Mesendoderm (in vitro differentiated cells): Measurements from ENCODE around the gene ABCF1.

ENCODE experiments used
- DNase-seq: peaks from one replicate; pipeline ENCODE4 v3.0.0; 2013
- H2AK5ac ChIP-seq: 2 replicates; pipeline ENCODE4 v1.6.1; 2013; ENCODE audit warnings: low read length, inconsistent platforms
- H2BK120ac ChIP-seq: 2 replicates; pipeline ENCODE4 v1.6.1; 2013; ENCODE audit warnings: low read depth, mild to moderate bottlenecking, low read length, moderate library complexity, mixed read lengths
- H2BK15ac ChIP-seq: replicated peaks from 2 replicates; pipeline ENCODE4 v1.6.1; 2013; ENCODE audit warnings: low read depth, mild to moderate bottlenecking, moderate library complexity
- H2BK5ac ChIP-seq: 2 replicates; pipeline ENCODE4 v1.6.1; 2013; ENCODE audit warnings: low read length, inconsistent platforms
- H3K18ac ChIP-seq: 2 replicates; pipeline ENCODE4 v1.6.1; 2013; ENCODE audit warnings: mild to moderate bottlenecking, low read length, mixed read lengths
- H3K23ac ChIP-seq: one replicate; pipeline ENCODE4 v1.6.1; 2013; ENCODE audit warnings: low read length
- H3K27ac ChIP-seq: 2 replicates; pipeline ENCODE4 v1.5.1; 2013; ENCODE audit warnings: low read depth, mild to moderate bottlenecking, inconsistent platforms, low read length, moderate library complexity
- H3K27me3 ChIP-seq: 2 replicates; pipeline ENCODE4 v1.6.1; 2013; ENCODE audit warnings: low read length, control low read depth, mild to moderate bottlenecking, inconsistent platforms; ENCODE audit not compliant: insufficient read depth, poor library complexity
- H3K36me3 ChIP-seq: 2 replicates; pipeline ENCODE4 v1.6.1; 2013; ENCODE audit warnings: low read length, inconsistent platforms; ENCODE audit not compliant: control insufficient read depth, insufficient read depth
- H3K4ac ChIP-seq: one replicate; pipeline ENCODE4 v1.6.1; 2013; ENCODE audit warnings: low read depth, mild to moderate bottlenecking, low read length, moderate library complexity
- H3K4me1 ChIP-seq: 2 replicates; pipeline ENCODE4 v1.6.1; 2013; ENCODE audit warnings: low read depth, low read length, inconsistent platforms; ENCODE audit not compliant: control insufficient read depth
- H3K4me2 ChIP-seq: 2 replicates; pipeline ENCODE4 v1.6.1; 2013; ENCODE audit warnings: low read length
- H3K4me3 ChIP-seq: 2 replicates; pipeline ENCODE4 v1.5.1; 2013; ENCODE audit warnings: mild to moderate bottlenecking, low read length
- H3K56ac ChIP-seq: one replicate; pipeline ENCODE4 v1.6.1; 2013; ENCODE audit warnings: low read length
- H3K79me1 ChIP-seq: 2 replicates; pipeline ENCODE4 v1.6.1; 2013; ENCODE audit warnings: low read length, inconsistent platforms
- H3K79me2 ChIP-seq: 2 replicates; pipeline ENCODE4 v1.6.1; 2013; ENCODE audit warnings: mild to moderate bottlenecking, low read length; ENCODE audit not compliant: control insufficient read depth, insufficient read depth
- H3K9ac ChIP-seq: 2 replicates; pipeline ENCODE4 v1.6.1; 2013; ENCODE audit warnings: low read length, inconsistent platforms
- H4K5ac ChIP-seq: one replicate; pipeline ENCODE4 v1.6.1; 2013; ENCODE audit warnings: low read length
- H4K8ac ChIP-seq: one replicate; pipeline ENCODE4 v1.6.1; 2013; ENCODE audit warnings: low read depth, mild to moderate bottlenecking, control low read depth, low read length, moderate library complexity
- WGBS: extraction: QIAGEN DNeasy Blood & Tissue Kit; methylation state at CpG from one replicate; pipeline ENCODE4 v1.1.7; 2013; ENCODE audit warnings: low lambda C conversion rate, missing lambda C conversion rate; ENCODE audit not compliant: insufficient coverage; ENCODE audit errors: extremely low coverage; 5-methylcytosine and 5-hydroxymethylcytosine counted together

The ABCF1 gene

GRCh38 chr6:30598912-30599624 lies 27.8 kb downstream of the ABCF1 start:
- Histone ChIP-seq H3K56ac (no peak overlapping the region), H3K27me3 (no peaks in the 10 kb centered on the region), H3K27ac (no peak overlapping the region), H2BK5ac (no peak overlapping the region), H3K36me3 (peaks cover 25% of the 10 kb centered on the region), H3K79me1 (no peaks in the 10 kb centered on the region), H2AK5ac (no peak overlapping the region), H3K23ac (no peak overlapping the region), H3K79me2 (no peaks in the 10 kb centered on the region), H2BK120ac (no peak overlapping the region), H3K4me3 (no peak overlapping the region), H4K5ac (no peak overlapping the region), H3K4me2 (no peak overlapping the region), H4K8ac (no peak overlapping the region), H3K18ac (no peak overlapping the region), H3K4me1 (no peaks in the 10 kb centered on the region), H2BK15ac (no peak overlapping the region), H3K9ac (no peak overlapping the region), H3K4ac (no peak overlapping the region)
- WGBS, result no CpG with 5 or more reads among the region's 12 CpGs
- no peak for DNase-seq

- Histone ChIP-seq H3K23ac (no peak overlapping the region), H3K79me1 (no peaks in the 10 kb centered on the region), H3K27ac (no peak overlapping the region), H2BK5ac (no peak overlapping the region), H3K79me2 (no peaks in the 10 kb centered on the region), H3K9ac (no peak overlapping the region), H3K4me1 (no peaks in the 10 kb centered on the region), H3K18ac (no peak overlapping the region), H3K27me3 (no peaks in the 10 kb centered on the region), H2BK15ac (no peak overlapping the region), H4K8ac (no peak overlapping the region), H3K4ac (no peak overlapping the region), H3K4me2 (no peak overlapping the region), H3K4me3 (no peak overlapping the region), H3K56ac (no peak overlapping the region), H3K36me3 (peaks cover 26% of the 10 kb centered on the region), H2AK5ac (no peak overlapping the region), H4K5ac (no peak overlapping the region), H2BK120ac (no peak overlapping the region)
- no CpG with 5 or more reads among the region's 13 CpGs for WGBS
- peak; percentile 65 for DNase-seq
These were observed 28.5 kb downstream of the ABCF1 start for GRCh38 chr6:30599625-30600324.

GRCh38 chr6:30600451-30600961 lies 29.3 kb downstream of the ABCF1 start:
- Histone ChIP-seq H3K18ac (no peak overlapping the region), H3K4ac (no peak overlapping the region), H3K79me1 (no peaks in the 10 kb centered on the region), H3K4me3 (no peak overlapping the region), H4K8ac (no peak overlapping the region), H3K4me1 (no peaks in the 10 kb centered on the region), H3K56ac (no peak overlapping the region), H3K27me3 (no peaks in the 10 kb centered on the region), H2BK5ac (no peak overlapping the region), H2BK15ac (no peak overlapping the region), H3K36me3 (peaks cover 30% of the 10 kb centered on the region), H3K4me2 (no peak overlapping the region), H2AK5ac (no peak overlapping the region), H3K27ac (no peak overlapping the region), H3K9ac (no peak overlapping the region), H3K79me2 (no peaks in the 10 kb centered on the region), H2BK120ac (no peak overlapping the region), H4K5ac (no peak overlapping the region), H3K23ac (no peak overlapping the region)
- WGBS, result no CpG with 5 or more reads among the region's 10 CpGs
- no peak for DNase-seq

- Histone ChIP-seq H3K27me3 (no peaks in the 10 kb centered on the region), H3K79me1 (peaks cover 2% of the 10 kb centered on the region), H2AK5ac (no peak overlapping the region), H3K4ac (no peak overlapping the region), H3K23ac (no peak overlapping the region), H4K5ac (no peak overlapping the region), H3K56ac (no peak overlapping the region), H3K4me1 (no peaks in the 10 kb centered on the region), H2BK120ac (no peak overlapping the region), H3K36me3 (peaks cover 37% of the 10 kb centered on the region), H3K4me3 (no peak overlapping the region), H2BK15ac (no peak overlapping the region), H2BK5ac (no peak overlapping the region), H3K4me2 (no peak overlapping the region), H3K79me2 (no peaks in the 10 kb centered on the region), H3K18ac (no peak overlapping the region), H3K9ac (no peak overlapping the region), H4K8ac (no peak overlapping the region), H3K27ac (no peak overlapping the region)
- WGBS, result no CpG with 5 or more reads among the region's 6 CpGs
- DNase-seq, result no peak
These were observed 30.2 kb downstream of the ABCF1 start for GRCh38 chr6:30601436-30601814.

GRCh38 chr6:30601815-30602641 lies 30.8 kb downstream of the ABCF1 start:
- H2AK5ac ChIP-seq, result no peak overlapping the region
- no peak overlapping the region for H3K4me2 ChIP-seq
- H3K4me3 ChIP-seq, result no peak overlapping the region
- no peak overlapping the region for H3K23ac ChIP-seq
- H3K79me1 ChIP-seq, result peaks cover 2% of the 10 kb centered on the region
- H3K4me1 ChIP-seq, result no peaks in the 10 kb centered on the region
- no peak overlapping the region for H4K8ac ChIP-seq
- H2BK5ac ChIP-seq, result no peak overlapping the region
- H2BK15ac ChIP-seq, result no peak overlapping the region
- no CpG with 5 or more reads among the region's 39 CpGs for WGBS
- H3K27me3 ChIP-seq, result no peaks in the 10 kb centered on the region
- H4K5ac ChIP-seq, result no peak overlapping the region
- no peak overlapping the region for H3K27ac ChIP-seq
- peaks cover 39% of the 10 kb centered on the region for H3K36me3 ChIP-seq
- no peak overlapping the region for H3K4ac ChIP-seq
- no peaks in the 10 kb centered on the region for H3K79me2 ChIP-seq
- DNase-seq, result no peak
- H2BK120ac ChIP-seq, result no peak overlapping the region
- no peak overlapping the region for H3K9ac ChIP-seq
- no peak overlapping the region for H3K18ac ChIP-seq
- no peak overlapping the region for H3K56ac ChIP-seq
